ENCODE results near the gene AMT.

DNA sequence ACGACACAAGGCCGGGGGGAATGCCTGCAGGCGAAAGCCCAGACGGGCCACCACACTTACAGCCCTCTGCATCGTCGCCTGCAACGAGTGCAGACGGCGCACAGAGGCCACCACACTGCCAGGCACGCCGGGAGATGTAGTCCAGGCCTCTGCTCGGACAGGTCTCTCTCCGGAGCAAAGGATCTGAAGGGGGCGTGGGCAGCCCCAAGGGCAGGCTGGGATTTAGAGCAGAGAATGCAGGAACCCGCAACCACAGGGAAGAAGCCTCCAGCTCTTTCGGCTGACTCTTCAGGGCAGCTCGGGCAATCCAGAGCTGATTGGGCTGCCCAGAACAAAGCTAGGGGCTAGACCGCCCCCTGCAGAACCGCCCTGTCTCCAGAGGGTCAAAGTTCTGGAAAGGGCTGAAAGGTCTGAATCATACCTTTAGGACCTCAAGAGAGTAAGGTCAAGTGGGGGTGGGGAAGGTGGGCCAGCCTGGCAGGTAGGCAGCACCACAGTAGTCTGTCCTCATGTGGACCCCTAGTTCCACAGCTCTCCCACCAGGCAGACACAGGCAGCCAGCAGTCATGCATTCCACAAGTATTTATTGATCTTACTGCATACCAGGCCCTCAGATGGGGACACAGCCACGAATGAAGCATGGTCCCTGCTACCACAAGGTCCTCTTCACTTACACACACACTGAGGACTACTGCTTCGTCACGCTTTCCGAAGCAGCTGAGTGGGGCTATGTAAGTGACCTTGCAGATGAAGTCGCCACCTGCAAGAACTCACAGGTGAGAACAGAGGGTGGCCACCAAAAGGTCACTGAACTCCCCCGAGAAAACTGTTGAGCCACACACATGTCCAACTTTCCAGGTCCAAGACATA, at the start of gene AMT:
- TF ChIP-seq, protein P1, sequence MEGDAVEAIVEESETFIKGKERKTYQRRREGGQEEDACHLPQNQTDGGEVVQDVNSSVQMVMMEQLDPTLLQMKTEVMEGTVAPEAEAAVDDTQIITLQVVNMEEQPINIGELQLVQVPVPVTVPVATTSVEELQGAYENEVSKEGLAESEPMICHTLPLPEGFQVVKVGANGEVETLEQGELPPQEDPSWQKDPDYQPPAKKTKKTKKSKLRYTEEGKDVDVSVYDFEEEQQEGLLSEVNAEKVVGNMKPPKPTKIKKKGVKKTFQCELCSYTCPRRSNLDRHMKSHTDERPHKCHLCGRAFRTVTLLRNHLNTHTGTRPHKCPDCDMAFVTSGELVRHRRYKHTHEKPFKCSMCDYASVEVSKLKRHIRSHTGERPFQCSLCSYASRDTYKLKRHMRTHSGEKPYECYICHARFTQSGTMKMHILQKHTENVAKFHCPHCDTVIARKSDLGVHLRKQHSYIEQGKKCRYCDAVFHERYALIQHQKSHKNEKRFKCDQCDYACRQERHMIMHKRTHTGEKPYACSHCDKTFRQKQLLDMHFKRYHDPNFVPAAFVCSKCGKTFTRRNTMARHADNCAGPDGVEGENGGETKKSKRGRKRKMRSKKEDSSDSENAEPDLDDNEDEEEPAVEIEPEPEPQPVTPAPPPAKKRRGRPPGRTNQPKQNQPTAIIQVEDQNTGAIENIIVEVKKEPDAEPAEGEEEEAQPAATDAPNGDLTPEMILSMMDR (conservative IDR thresholded peaks at IDR 0.05; ENCODE audit: low read length): no peak
- no peak for TF ChIP-seq EZH2phosphoT487 (IDR thresholded peaks at IDR 0.05; ENCODE audit: borderline replicate concordance)

Data from Loucy (cell line).